Stomach (tissue), 4 donors: ENCODE data around the gene SLC5A5.

Source experiments
- EP300 ChIP-seq: sonication (generic); formaldehyde crosslinking; IDR thresholded peaks from one replicate; pipeline ENCODE4 v1.6.1; 2017; ENCODE audit warnings: antibody characterized with exemption
- POLR2A ChIP-seq, 4 donors: fragments of 450-650 bp; IDR thresholded peaks; one replicate each; pipeline ENCODE4 v1.6.1; 2016; ENCODE audit warnings: antibody characterized with exemption in 4 of 4, control low read depth in 2 of 4, mild to moderate bottlenecking in 1 of 4, moderate library complexity in 1 of 4
- POLR2AphosphoS5 ChIP-seq, 3 donors: sonication (generic); formaldehyde crosslinking; IDR thresholded peaks; one replicate each; pipeline ENCODE4 v1.6.1; 2016; ENCODE audit warnings: antibody characterized with exemption in 3 of 3
- TF ChIP-seq, protein P1 (sequence below), 7 experiments: fragments of 450-650 bp in 4 of 7; fragments of 200-600 bp in 3 of 7; sonication (generic) in 3 of 7; IDR thresholded peaks; one replicate each; pipeline ENCODE4 v1.5.1; 2016 to 2019; ENCODE audit warnings: antibody characterized with exemption in 7 of 7, control low read depth in 2 of 7, mild to moderate bottlenecking in 1 of 7

DNA sequence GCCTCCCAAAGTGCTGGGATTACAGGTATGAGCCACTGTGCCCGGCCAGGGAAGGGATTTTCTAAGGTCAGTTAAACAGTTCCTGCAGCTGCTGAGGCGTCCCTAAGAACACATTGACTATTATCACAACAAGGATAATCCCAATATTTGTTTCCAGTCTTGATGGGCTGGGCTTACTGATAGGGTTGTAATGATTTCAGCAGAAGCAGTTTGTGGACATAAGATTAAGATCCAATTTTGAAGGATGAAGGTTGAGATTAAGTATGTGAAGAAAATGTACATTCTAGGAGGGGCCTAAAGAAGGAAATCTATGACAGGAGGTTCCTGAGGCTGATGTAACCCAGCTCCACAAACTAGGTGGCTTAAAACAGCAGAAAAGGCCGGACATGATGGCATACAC lies 50.4 kb downstream of the SLC5A5 start:
- TF ChIP-seq, protein P1, sequence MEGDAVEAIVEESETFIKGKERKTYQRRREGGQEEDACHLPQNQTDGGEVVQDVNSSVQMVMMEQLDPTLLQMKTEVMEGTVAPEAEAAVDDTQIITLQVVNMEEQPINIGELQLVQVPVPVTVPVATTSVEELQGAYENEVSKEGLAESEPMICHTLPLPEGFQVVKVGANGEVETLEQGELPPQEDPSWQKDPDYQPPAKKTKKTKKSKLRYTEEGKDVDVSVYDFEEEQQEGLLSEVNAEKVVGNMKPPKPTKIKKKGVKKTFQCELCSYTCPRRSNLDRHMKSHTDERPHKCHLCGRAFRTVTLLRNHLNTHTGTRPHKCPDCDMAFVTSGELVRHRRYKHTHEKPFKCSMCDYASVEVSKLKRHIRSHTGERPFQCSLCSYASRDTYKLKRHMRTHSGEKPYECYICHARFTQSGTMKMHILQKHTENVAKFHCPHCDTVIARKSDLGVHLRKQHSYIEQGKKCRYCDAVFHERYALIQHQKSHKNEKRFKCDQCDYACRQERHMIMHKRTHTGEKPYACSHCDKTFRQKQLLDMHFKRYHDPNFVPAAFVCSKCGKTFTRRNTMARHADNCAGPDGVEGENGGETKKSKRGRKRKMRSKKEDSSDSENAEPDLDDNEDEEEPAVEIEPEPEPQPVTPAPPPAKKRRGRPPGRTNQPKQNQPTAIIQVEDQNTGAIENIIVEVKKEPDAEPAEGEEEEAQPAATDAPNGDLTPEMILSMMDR (IDR thresholded peaks at IDR 0.05): no peak
- no peak for TF ChIP-seq POLR2A (IDR thresholded peaks at IDR 0.05)
- TF ChIP-seq POLR2AphosphoS5 (IDR thresholded peaks at IDR 0.05): peak in 1 of 3 donors; percentile 50
- no peak for TF ChIP-seq EP300
